ENCODE results near the gene LRRC39. TPM values are rescaled to one million over a fixed set of nuclear protein-coding genes. Genes with fewer than 3 reads are reported as not detected.

The LRRC39 gene
- total and polyA plus RNA-seq, 3 experiments from 2014 or later: 0.53 TPM; not detected in 1

GRCh38 chr1:100146958-100147357 lies 31.1 kb downstream of the LRRC39 start:
- no peak overlapping the region for H3K4me3 ChIP-seq (ENCODE audit: low read length)
- POLR2A ChIA-PET: no interaction called here
- H3K9me3 ChIP-seq (ENCODE audit: low read length): no peaks in the 10 kb centered on the region
- H3K4me3 Mint-ChIP-seq: no peak overlapping the region
- peaks cover 18% of the 10 kb centered on the region for H3K36me3 ChIP-seq (ENCODE audit: insufficient read depth, low read length)
- peaks cover 4 to 15% (median 5%) of the 10 kb centered on the region in 3 donors for H3K4me1 Mint-ChIP-seq
- DNase-seq: no peak
- H3K9me3 Mint-ChIP-seq: no peaks in the 10 kb centered on the region
- H3K27me3 ChIP-seq (ENCODE audit: insufficient read depth, low read length, poor library complexity, severe bottlenecking): no peaks in the 10 kb centered on the region
- H3K27me3 Mint-ChIP-seq: no peaks in the 10 kb centered on the region
- no peaks in the 10 kb centered on the region for H3K4me1 ChIP-seq (ENCODE audit: insufficient read depth, low read length)
- H3K36me3 Mint-ChIP-seq: peaks cover 6 to 66% (median 33%) of the 10 kb centered on the region in 3 donors
- no peak overlapping the region for H3K27ac Mint-ChIP-seq
- no peak overlapping the region for H3K27ac ChIP-seq (ENCODE audit: low read depth, low read length)
- CTCF ChIA-PET: no interaction called here

DNA sequence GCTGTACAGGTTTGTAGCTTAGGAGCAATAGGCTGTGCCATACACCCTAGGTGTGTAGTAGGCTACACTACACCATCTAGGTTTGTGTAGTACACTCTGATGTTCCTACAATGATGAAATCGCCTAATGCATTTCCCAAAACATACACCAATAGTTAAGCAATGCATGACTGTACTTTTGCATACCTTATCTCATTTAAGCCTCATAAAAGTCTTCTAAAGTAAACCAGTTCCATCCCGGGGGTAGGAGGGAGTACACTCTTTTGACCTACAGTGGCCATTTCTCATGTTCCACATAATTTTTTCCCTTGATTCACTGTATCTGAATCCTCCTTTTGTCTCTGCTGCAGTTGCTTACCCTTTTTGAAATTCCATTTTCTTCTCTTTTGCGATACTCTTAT lies 32.9 kb downstream of the LRRC39 start:
- no peak overlapping the region for H3K4me3 ChIP-seq (ENCODE audit: low read length)
- DNase-seq: no peak
- ChIA-PET CTCF (no interaction called here), POLR2A (no interaction called here)
- H3K27ac ChIP-seq (ENCODE audit: low read depth, low read length): no peak overlapping the region
- Mint-ChIP-seq H3K27ac (no peak overlapping the region), H3K4me1 (peaks cover 4 to 19% (median 9%) of the 10 kb centered on the region in 3 donors), H3K9me3 (no peaks in the 10 kb centered on the region), H3K4me3 (no peak overlapping the region), H3K36me3 (peaks cover 7 to 76% (median 39%) of the 10 kb centered on the region in 3 donors), H3K27me3 (no peaks in the 10 kb centered on the region)
- H3K4me1 ChIP-seq (ENCODE audit: insufficient read depth, low read length): no peaks in the 10 kb centered on the region
- peaks cover 26% of the 10 kb centered on the region for H3K36me3 ChIP-seq (ENCODE audit: insufficient read depth, low read length)
- no peaks in the 10 kb centered on the region for H3K9me3 ChIP-seq (ENCODE audit: low read length)
- no peaks in the 10 kb centered on the region for H3K27me3 ChIP-seq (ENCODE audit: insufficient read depth, low read length, poor library complexity, severe bottlenecking)

DNA sequence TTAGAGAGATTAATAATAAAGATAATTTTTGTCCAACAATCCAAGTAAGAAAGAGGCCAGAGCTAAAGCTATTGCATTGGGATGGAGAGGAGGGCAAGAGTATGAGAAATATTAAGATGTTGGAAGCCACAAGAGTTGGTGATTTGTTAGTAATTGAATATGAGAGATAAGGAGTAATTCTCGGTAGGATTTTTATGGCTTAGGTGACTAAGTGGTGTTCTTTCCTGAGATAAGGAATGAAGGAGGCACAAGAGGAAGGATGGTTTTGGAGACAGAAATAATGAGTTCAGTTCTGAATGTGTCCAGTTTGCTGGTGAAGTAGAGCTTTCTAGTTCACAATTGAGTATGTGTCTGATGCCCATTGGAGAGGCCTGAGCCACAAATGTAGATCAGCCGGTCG lies 35.7 kb downstream of the LRRC39 start:
- peaks cover 4 to 26% (median 12%) of the 10 kb centered on the region in 3 donors for H3K4me1 Mint-ChIP-seq
- Histone ChIP-seq H3K27ac (ENCODE audit: low read depth, low read length) (no peak overlapping the region), H3K36me3 (ENCODE audit: insufficient read depth, low read length) (peaks cover 47% of the 10 kb centered on the region), H3K4me3 (ENCODE audit: low read length) (no peak overlapping the region), H3K9me3 (ENCODE audit: low read length) (no peaks in the 10 kb centered on the region), H3K27me3 (ENCODE audit: insufficient read depth, low read length, poor library complexity, severe bottlenecking) (no peaks in the 10 kb centered on the region), H3K4me1 (ENCODE audit: insufficient read depth, low read length) (no peaks in the 10 kb centered on the region)
- ChIA-PET POLR2A (no interaction called here), CTCF (no interaction called here)
- H3K4me3 Mint-ChIP-seq: no peak overlapping the region
- peaks cover 7 to 78% (median 37%) of the 10 kb centered on the region in 3 donors for H3K36me3 Mint-ChIP-seq
- H3K9me3 Mint-ChIP-seq: no peaks in the 10 kb centered on the region
- DNase-seq: no peak
- no peaks in the 10 kb centered on the region for H3K27me3 Mint-ChIP-seq
- H3K27ac Mint-ChIP-seq: peak overlapping the region in 4 of 8 donors; percentile 41 to 67 (median 53)

- ChIA-PET CTCF (no interaction called here), POLR2A (no interaction called here)
- H3K27ac Mint-ChIP-seq: peak overlapping the region in 2 of 8 donors; percentile 24 to 83
- peaks cover 6 to 26% (median 15%) of the 10 kb centered on the region in 3 donors for H3K4me1 Mint-ChIP-seq
- H3K27me3 Mint-ChIP-seq: no peaks in the 10 kb centered on the region
- H3K4me3 Mint-ChIP-seq: no peak overlapping the region
- Histone ChIP-seq H3K9me3 (ENCODE audit: low read length) (no peaks in the 10 kb centered on the region), H3K4me3 (ENCODE audit: low read length) (no peak overlapping the region), H3K27me3 (ENCODE audit: insufficient read depth, low read length, poor library complexity, severe bottlenecking) (no peaks in the 10 kb centered on the region), H3K36me3 (ENCODE audit: insufficient read depth, low read length) (peaks cover 48% of the 10 kb centered on the region), H3K4me1 (ENCODE audit: insufficient read depth, low read length) (no peaks in the 10 kb centered on the region), H3K27ac (ENCODE audit: low read depth, low read length) (no peak overlapping the region)
- no peak for DNase-seq
- H3K36me3 Mint-ChIP-seq: peaks cover 7 to 82% (median 36%) of the 10 kb centered on the region in 3 donors
- no peaks in the 10 kb centered on the region for H3K9me3 Mint-ChIP-seq
Measured at GRCh38 chr1:100141192-100141591, 36.9 kb downstream of the LRRC39 start.

- peaks cover 35% of the 10 kb centered on the region for H3K36me3 ChIP-seq (ENCODE audit: insufficient read depth, low read length)
- no peaks in the 10 kb centered on the region for H3K9me3 ChIP-seq (ENCODE audit: low read length)
- no peak overlapping the region for H3K27ac ChIP-seq (ENCODE audit: low read depth, low read length)
- Mint-ChIP-seq H3K36me3 (peaks cover 7 to 60% (median 22%) of the 10 kb centered on the region in 3 donors), H3K4me1 (peaks cover 28 to 49% (median 48%) of the 10 kb centered on the region in 3 donors), H3K27ac (peak overlapping the region in 1 of 8 donors; percentile 35), H3K27me3 (no peaks in the 10 kb centered on the region), H3K4me3 (no peak overlapping the region), H3K9me3 (no peaks in the 10 kb centered on the region)
- H3K4me1 ChIP-seq (ENCODE audit: insufficient read depth, low read length): peaks cover 19% of the 10 kb centered on the region
- ChIA-PET CTCF (no interaction called here), POLR2A (no interaction called here)
- no peaks in the 10 kb centered on the region for H3K27me3 ChIP-seq (ENCODE audit: insufficient read depth, low read length, poor library complexity, severe bottlenecking)
- DNase-seq: no peak
- no peak overlapping the region for H3K4me3 ChIP-seq (ENCODE audit: low read length)
Measured at GRCh38 chr1:100137602-100138001, 40.5 kb downstream of the LRRC39 start.

GRCh38 chr1:100134872-100135271 lies 43.2 kb downstream of the LRRC39 start:
- H3K27me3 ChIP-seq (ENCODE audit: insufficient read depth, low read length, poor library complexity, severe bottlenecking): no peaks in the 10 kb centered on the region
- no peak for DNase-seq
- H3K4me1 Mint-ChIP-seq: peaks cover 37 to 58% (median 52%) of the 10 kb centered on the region in 3 donors
- CTCF ChIA-PET: no interaction called here
- peak overlapping the region in 6 of 7 donors; percentile 21 to 86 (median 46) for H3K4me3 Mint-ChIP-seq
- peaks cover 19% of the 10 kb centered on the region for H3K36me3 ChIP-seq (ENCODE audit: insufficient read depth, low read length)
- POLR2A ChIA-PET: no interaction called here
- peaks cover 0 to 40% (median 7%) of the 10 kb centered on the region in 3 donors for H3K36me3 Mint-ChIP-seq
- no peak overlapping the region for H3K27ac ChIP-seq (ENCODE audit: low read depth, low read length)
- no peak overlapping the region for H3K4me3 ChIP-seq (ENCODE audit: low read length)
- H3K27me3 Mint-ChIP-seq: no peaks in the 10 kb centered on the region
- no peaks in the 10 kb centered on the region for H3K9me3 Mint-ChIP-seq
- peak overlapping the region in 2 of 8 donors; percentile 25 to 35 for H3K27ac Mint-ChIP-seq
- H3K4me1 ChIP-seq (ENCODE audit: insufficient read depth, low read length): peaks cover 26% of the 10 kb centered on the region
- H3K9me3 ChIP-seq (ENCODE audit: low read length): no peaks in the 10 kb centered on the region

DNA sequence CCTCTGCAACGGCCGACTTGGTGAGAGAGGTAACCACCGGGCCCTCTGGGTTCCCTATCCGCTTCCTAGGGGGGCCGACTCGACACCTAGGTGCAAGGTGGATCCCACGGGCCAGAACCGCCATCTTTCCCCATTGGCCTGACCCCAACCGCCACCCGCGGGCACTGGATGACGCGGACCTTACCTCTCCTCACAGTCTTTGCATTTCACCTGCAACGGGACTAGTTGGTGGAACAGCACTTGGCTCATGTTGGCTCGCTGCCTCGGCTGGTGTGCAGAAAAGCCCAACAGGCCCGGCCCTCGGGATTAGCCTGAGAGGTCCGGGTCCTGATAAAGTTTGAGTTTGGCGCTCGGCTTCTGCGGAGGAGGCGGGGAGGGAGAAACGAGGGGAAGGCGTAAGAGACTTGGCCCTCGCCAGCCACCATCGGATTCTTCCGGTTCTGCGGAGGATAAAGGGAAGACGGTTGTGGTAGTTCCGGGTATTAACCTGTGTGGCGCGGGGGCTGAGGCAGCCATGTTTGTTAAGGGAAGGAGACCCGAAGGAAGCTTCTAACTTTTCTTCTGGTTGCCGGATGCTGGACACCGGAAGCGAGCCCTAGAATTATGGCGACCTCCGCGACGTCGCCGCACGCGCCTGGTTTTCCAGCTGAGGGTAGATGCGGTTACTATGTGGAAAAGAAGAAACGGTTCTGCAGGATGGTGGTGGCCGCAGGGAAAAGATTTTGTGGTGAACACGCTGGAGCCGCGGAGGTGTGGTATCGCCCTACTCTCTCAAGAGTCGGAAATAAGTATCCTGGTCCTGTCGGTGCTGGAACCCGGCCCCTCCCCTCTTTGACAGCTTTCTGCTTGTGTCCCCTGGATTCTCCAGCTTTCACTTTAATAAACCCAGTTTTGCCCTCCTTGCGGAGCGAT lies 45.2 kb downstream of the LRRC39 start, which contains the start of the genes SASS6 and TRMT13:
SASS6 (minus strand) TSS at position 365 of the 912 bp plus-strand sequence; CDS start at position 249, 116 bp downstream.
TRMT13 (plus strand) TSS at position 598 of the 912 bp plus-strand sequence; CDS start at position 604, 6 bp downstream.
- Histone ChIP-seq H3K4me3 (ENCODE audit: low read length) (peak within 1 kb of the TSS; percentile 98), H3K4me1 (ENCODE audit: insufficient read depth, low read length) (peaks cover 26% of the 10 kb centered on the region), H3K9me3 (ENCODE audit: low read length) (no peaks in the 10 kb centered on the region), H3K27me3 (ENCODE audit: insufficient read depth, low read length, poor library complexity, severe bottlenecking) (no peaks in the 10 kb centered on the region), H3K36me3 (ENCODE audit: insufficient read depth, low read length) (peaks cover 6% of the 10 kb centered on the region), H3K27ac (ENCODE audit: low read depth, low read length) (peak within 1 kb of the TSS; percentile 71)
- ChIA-PET POLR2A (interaction anchor here (0.8 to 1.8 kb wide), 4 partner anchors 90 to 246 kb away, joined by 3 to 7 read pairs (median 4); partner anchors contain the start of gene RTCA), CTCF (interaction anchor here (0.9 to 1.1 kb wide), 3 partner anchors 102 to 326 kb away, joined by 3 read pairs; partner anchors contain the start of gene SLC35A3)
- Mint-ChIP-seq H3K27ac (peak within 1 kb of the TSS; percentile 85 to 99 (median 96)), H3K4me1 (peaks cover 37 to 56% (median 46%) of the 10 kb centered on the region in 3 donors), H3K9me3 (no peaks in the 10 kb centered on the region), H3K36me3 (peaks cover 0 to 26% (median 1%) of the 10 kb centered on the region in 3 donors), H3K4me3 (peak within 1 kb of the TSS; percentile 95 to 100 (median 98)), H3K27me3 (no peaks in the 10 kb centered on the region)
- peak; percentile 91 to 96 (median 93) for DNase-seq

- Mint-ChIP-seq H3K27ac (peak overlapping the region in 2 of 8 donors; percentile 77 to 85), H3K36me3 (peaks cover 0 to 15% (median 0%) of the 10 kb centered on the region in 3 donors), H3K27me3 (no peaks in the 10 kb centered on the region), H3K9me3 (no peaks in the 10 kb centered on the region), H3K4me3 (peak overlapping the region; percentile 95 to 100 (median 98)), H3K4me1 (peaks cover 37 to 59% (median 46%) of the 10 kb centered on the region in 3 donors)
- POLR2A ChIA-PET: no interaction called here
- H3K27ac ChIP-seq (ENCODE audit: low read depth, low read length): peak overlapping the region; percentile 71
- DNase-seq: no peak
- no peaks in the 10 kb centered on the region for H3K36me3 ChIP-seq (ENCODE audit: insufficient read depth, low read length)
- H3K9me3 ChIP-seq (ENCODE audit: low read length): no peaks in the 10 kb centered on the region
- CTCF ChIA-PET: no interaction called here
- H3K4me1 ChIP-seq (ENCODE audit: insufficient read depth, low read length): peaks cover 26% of the 10 kb centered on the region
- H3K27me3 ChIP-seq (ENCODE audit: insufficient read depth, low read length, poor library complexity, severe bottlenecking): no peaks in the 10 kb centered on the region
- peak overlapping the region; percentile 98 for H3K4me3 ChIP-seq (ENCODE audit: low read length)
Measured at GRCh38 chr1:100131623-100132022, 46.4 kb downstream of the LRRC39 start.

Data from CD8-positive, alpha-beta memory T cell (primary cell).